Measurements from ENCODE around the gene SYNM. TPM values are rescaled to one million over a fixed set of nuclear protein-coding genes. Genes with fewer than 3 reads are reported as not detected.

The SYNM gene
- total RNA-seq, 1 experiment from 2014 or later, result 6.1 TPM

- no peaks in the 10 kb centered on the region for H3K9me3 Mint-ChIP-seq (ENCODE audit: unreplicated experiment)
- Histone ChIP-seq H3K27me3 (replicated peaks; ENCODE audit: control insufficient read depth, insufficient read depth, low read length) (no peaks in the 10 kb centered on the region), H3K36me3 (ENCODE audit: control insufficient read depth, insufficient read depth, low read length) (no peaks in the 10 kb centered on the region), H3K4me3 (ENCODE audit: low read depth, low read length) (no peak overlapping the region), H3K4me1 (peaks cover 15% of the 10 kb centered on the region), H3K9me3 (no peaks in the 10 kb centered on the region)
- CTCF ChIA-PET, result no interaction called here
- H3K27ac Mint-ChIP-seq (ENCODE audit: unreplicated experiment), result no peak overlapping the region
- intact Hi-C loops (cut with micrococcal nuclease; ENCODE audit: unreplicated experiment), result no loop called here
- BruUV-seq (replicated peaks), result no TSS peak
- H3K4me1 Mint-ChIP-seq (ENCODE audit: low read depth, unreplicated experiment), result peaks cover 8% of the 10 kb centered on the region
- POLR2A ChIA-PET, result no interaction called here
- DNase-seq, result no peak
- no peak overlapping the region for H3K4me3 Mint-ChIP-seq (ENCODE audit: unreplicated experiment)
- TF ChIP-seq CTCF (IDR thresholded peaks at IDR 0.05; ENCODE audit: insufficient read depth in 1 of 2, low read depth in 1 of 2, low read length in 1 of 2, severe bottlenecking in 1 of 2, unreplicated experiment in 1 of 2), result no peak
- H3K27me3 Mint-ChIP-seq (ENCODE audit: insufficient read depth, unreplicated experiment), result no peaks in the 10 kb centered on the region
- peaks cover 4% of the 10 kb centered on the region for H3K36me3 Mint-ChIP-seq (ENCODE audit: insufficient read depth, unreplicated experiment)
These were observed 44.5 kb downstream of the SYNM start for GRCh38 chr15:99149366-99149765.

GRCh38 chr15:99151156-99151555 lies 46.3 kb downstream of the SYNM start:
- Histone ChIP-seq H3K4me1 (peaks cover 33% of the 10 kb centered on the region), H3K27me3 (replicated peaks; ENCODE audit: control insufficient read depth, insufficient read depth, low read length) (no peaks in the 10 kb centered on the region), H3K36me3 (ENCODE audit: control insufficient read depth, insufficient read depth, low read length) (no peaks in the 10 kb centered on the region), H3K4me3 (ENCODE audit: low read depth, low read length) (no peak overlapping the region), H3K9me3 (no peaks in the 10 kb centered on the region)
- no peak for DNase-seq
- no peaks in the 10 kb centered on the region for H3K9me3 Mint-ChIP-seq (ENCODE audit: unreplicated experiment)
- POLR2A ChIA-PET, result no interaction called here
- intact Hi-C loops (cut with micrococcal nuclease; ENCODE audit: unreplicated experiment), result no loop called here
- no TSS peak for BruUV-seq (replicated peaks)
- CTCF ChIA-PET, result no interaction called here
- no peak overlapping the region for H3K27ac Mint-ChIP-seq (ENCODE audit: unreplicated experiment)
- TF ChIP-seq CTCF (IDR thresholded peaks at IDR 0.05; ENCODE audit: insufficient read depth in 1 of 2, low read depth in 1 of 2, low read length in 1 of 2, severe bottlenecking in 1 of 2, unreplicated experiment in 1 of 2), result no peak
- H3K27me3 Mint-ChIP-seq (ENCODE audit: insufficient read depth, unreplicated experiment), result no peaks in the 10 kb centered on the region
- H3K36me3 Mint-ChIP-seq (ENCODE audit: insufficient read depth, unreplicated experiment), result no peaks in the 10 kb centered on the region
- H3K4me3 Mint-ChIP-seq (ENCODE audit: unreplicated experiment), result no peak overlapping the region
- H3K4me1 Mint-ChIP-seq (ENCODE audit: low read depth, unreplicated experiment), result peaks cover 17% of the 10 kb centered on the region

- H3K27ac Mint-ChIP-seq (ENCODE audit: unreplicated experiment), result peak overlapping the region; percentile 57
These were observed 48.2 kb downstream of the SYNM start for GRCh38 chr15:99153026-99153535.

More at GRCh38 chr15:99153026-99153535, 48.2 kb downstream of the SYNM start:
- peaks cover 22% of the 10 kb centered on the region for H3K4me1 Mint-ChIP-seq (ENCODE audit: low read depth, unreplicated experiment)
- ChIA-PET CTCF (no interaction called here), POLR2A (no interaction called here)
- H3K27me3 Mint-ChIP-seq (ENCODE audit: insufficient read depth, unreplicated experiment), result no peaks in the 10 kb centered on the region
- intact Hi-C loops (cut with micrococcal nuclease; ENCODE audit: unreplicated experiment), result no loop called here
- BruUV-seq (replicated peaks), result no TSS peak
- no peaks in the 10 kb centered on the region for H3K27me3 ChIP-seq (replicated peaks; ENCODE audit: control insufficient read depth, insufficient read depth, low read length)
- no peak for TF ChIP-seq CTCF (IDR thresholded peaks at IDR 0.05; ENCODE audit: insufficient read depth in 1 of 2, low read depth in 1 of 2, low read length in 1 of 2, severe bottlenecking in 1 of 2, unreplicated experiment in 1 of 2)
- H3K9me3 Mint-ChIP-seq (ENCODE audit: unreplicated experiment), result no peaks in the 10 kb centered on the region
- peaks cover 39% of the 10 kb centered on the region for H3K4me1 ChIP-seq
- H3K4me3 Mint-ChIP-seq (ENCODE audit: unreplicated experiment), result no peak overlapping the region
- no peaks in the 10 kb centered on the region for H3K36me3 ChIP-seq (ENCODE audit: control insufficient read depth, insufficient read depth, low read length)
- no peak for DNase-seq
- H3K9me3 ChIP-seq, result no peaks in the 10 kb centered on the region
- H3K36me3 Mint-ChIP-seq (ENCODE audit: insufficient read depth, unreplicated experiment), result no peaks in the 10 kb centered on the region
- no peak overlapping the region for H3K4me3 ChIP-seq (ENCODE audit: low read depth, low read length)

Data from Caco-2 (cell line).